GM23338 (cell line): ENCODE measurements around the gene CCL27. TPM values are rescaled to one million over a fixed set of nuclear protein-coding genes. Genes with fewer than 3 reads are reported as not detected.

Experiments
- ATAC-seq: fragments of 200-7000 bp; cut with Tn5 transposase; 3 replicates; pipeline ENCODE4 v1.9.1; 2020
- DNase-seq: peaks from one replicate; pipeline ENCODE4 v3.0.0-alpha.2; 2015; ENCODE audit warnings: low spot score
- H2AFZ ChIP-seq: fragments of 200-600 bp; sonication (generic); 2 replicates; pipeline ENCODE4 v1.8.0; 2016; ENCODE audit warnings: antibody characterized with exemption, mild to moderate bottlenecking, moderate library complexity
- H3F3A ChIP-seq: fragments of 200-600 bp; sonication (generic); replicated peaks from 2 replicates; pipeline ENCODE4 v1.8.0; 2017; ENCODE audit warnings: antibody characterized with exemption, mixed run types, low read depth
- H3K27ac ChIP-seq: fragments of 200-600 bp; sonication (generic); 2 replicates; pipeline ENCODE4 v1.6.1; 2016; ENCODE audit warnings: low read depth
- H3K27me3 ChIP-seq: fragments of 200-600 bp; sonication (generic); 2 replicates; pipeline ENCODE4 v1.8.0; 2016; ENCODE audit warnings: mild to moderate bottlenecking, mixed run types, moderate library complexity; ENCODE audit not compliant: insufficient read depth
- H3K36me3 ChIP-seq: fragments of 200-600 bp; sonication (generic); 2 replicates; pipeline ENCODE4 v1.8.0; 2016; ENCODE audit warnings: mild to moderate bottlenecking; ENCODE audit not compliant: insufficient read depth
- H3K4me1 ChIP-seq: fragments of 200-600 bp; sonication (generic); 2 replicates; pipeline ENCODE4 v1.8.0; 2016; ENCODE audit warnings: mild to moderate bottlenecking, moderate library complexity; ENCODE audit not compliant: insufficient read depth
- H3K4me2 ChIP-seq: fragments of 200-600 bp; sonication (generic); 2 replicates; pipeline ENCODE4 v1.7.1; 2017; ENCODE audit warnings: mixed run types
- H3K4me3 ChIP-seq: fragments of 200-600 bp; sonication (generic); 2 replicates; pipeline ENCODE4 v1.6.1; 2016; ENCODE audit warnings: mixed run types
- H3K79me2 ChIP-seq: fragments of 200-600 bp; sonication (generic); replicated peaks from 2 replicates; pipeline ENCODE4 v1.8.0; 2017; ENCODE audit warnings: mild to moderate bottlenecking; ENCODE audit not compliant: insufficient read depth
- H3K9me2 ChIP-seq: fragments of 200-600 bp; sonication (generic); 2 replicates; pipeline ENCODE4 v1.8.0; 2017; ENCODE audit not compliant: insufficient read depth
- H4K20me1 ChIP-seq: fragments of 200-600 bp; sonication (generic); replicated peaks from 2 replicates; pipeline ENCODE4 v1.8.0; 2017; ENCODE audit warnings: mild to moderate bottlenecking; ENCODE audit not compliant: insufficient read depth
- H3K27ac Mint-ChIP-seq: 2 replicates; pipeline ENCODE4 v1.8.0; 2020; ENCODE audit warnings: inconsistent platforms, mild to moderate bottlenecking, moderate library complexity, mixed read lengths
- H3K27me3 Mint-ChIP-seq: 3 replicates; pipeline ENCODE4 v1.8.0; 2022; ENCODE audit warnings: low read depth, mild to moderate bottlenecking, moderate library complexity, mixed read lengths, inconsistent platforms; ENCODE audit not compliant: insufficient read depth, poor library complexity
- H3K36me3 Mint-ChIP-seq: 3 replicates; pipeline ENCODE4 v1.8.0; 2021; ENCODE audit warnings: low read depth, mild to moderate bottlenecking, inconsistent platforms, moderate library complexity, mixed read lengths
- H3K4me1 Mint-ChIP-seq: 3 replicates; pipeline ENCODE4 v1.8.0; 2020; ENCODE audit warnings: mild to moderate bottlenecking, inconsistent platforms, mixed read lengths
- H3K4me3 Mint-ChIP-seq: 3 replicates; pipeline ENCODE4 v1.8.0; 2021; ENCODE audit warnings: moderate library complexity, mild to moderate bottlenecking, inconsistent platforms, mixed read lengths
- H3K9me3 Mint-ChIP-seq: 3 replicates; pipeline ENCODE4 v1.8.0; 2020; ENCODE audit warnings: moderate library complexity, mild to moderate bottlenecking, inconsistent platforms, mixed read lengths
- CREB1 ChIP-seq: fragments of 250-450 bp; sonication (Bioruptor Pico); IDR thresholded peaks from 2 replicates; pipeline ENCODE4 v1.5.0; 2020; ENCODE audit warnings: low read depth, mild to moderate bottlenecking, moderate library complexity
- CTCF ChIP-seq, 2 experiments: fragments of 200-600 bp in 1 of 2; sonication (generic) in 1 of 2; conservative IDR thresholded peaks; 2 replicates each; pipeline versions ENCODE4 v1.5.1 to v1.6.1; 2016 to 2017; ENCODE audit warnings: antibody characterized with exemption in 2 of 2, low read depth in 2 of 2, mild to moderate bottlenecking in 2 of 2, moderate library complexity in 1 of 2
- EZH2 ChIP-seq: fragments of 200-600 bp; sonication (generic); IDR thresholded peaks from one replicate; pipeline ENCODE4 v1.8.0; 2017; ENCODE audit warnings: antibody characterized with exemption, mild to moderate bottlenecking, low read depth; ENCODE audit not compliant: unreplicated experiment
- NANOG ChIP-seq: IDR thresholded peaks from 2 replicates; pipeline ENCODE4 v1.6.1; 2016; ENCODE audit warnings: antibody characterized with exemption, borderline replicate concordance
- STAT1 ChIP-seq: IDR thresholded peaks from one replicate; pipeline ENCODE4 v1.6.1; 2016; ENCODE audit warnings: antibody characterized with exemption; ENCODE audit not compliant: unreplicated experiment
- polyA plus RNA-seq: library from polyadenylated mRNA; unstranded; fragments of >200 nt; fragmentation: Nextera tagmentation; extraction: Ambion mirVana; gene quantifications from 2 replicates; pipeline ENCODE4 v1.2.1, GENCODE V29; 2016
- total RNA-seq: library from RNA; depleted of rRNA; stranded (reverse); fragments of >200 nt; shearing (Covaris generic); gene quantifications from 2 replicates; pipeline ENCODE4 v1.2.3, GENCODE V29; 2014

CCL27 gene
- total and polyA plus RNA-seq, 2 experiments from 2014 or later, result not detected

- peaks cover 13% of the 10 kb centered on the region; the same call in 1 of the 2 replicates for H3K4me1 ChIP-seq
- H3K36me3 ChIP-seq, result no peaks in the 10 kb centered on the region
- peaks cover 27% of the 10 kb centered on the region for H3K4me1 Mint-ChIP-seq
- peak overlapping the region; percentile 78 for H3K4me3 Mint-ChIP-seq
- DNase-seq (no peak), ATAC-seq (no peak)
- peak overlapping the region; percentile 81 for H3K4me2 ChIP-seq
- no peaks in the 10 kb centered on the region; the same call in 1 of the 2 replicates for H4K20me1 ChIP-seq
- peaks cover 4% of the 10 kb centered on the region; the same call in 1 of the 3 replicates for H3K9me3 Mint-ChIP-seq
- no peak for TF ChIP-seq STAT1
- TF ChIP-seq NANOG, result no peak
- no peak for TF ChIP-seq EZH2
- no peaks in the 10 kb centered on the region for H3K9me2 ChIP-seq
- no peaks in the 10 kb centered on the region for H3K79me2 ChIP-seq
- H3K36me3 Mint-ChIP-seq, result peaks cover 4% of the 10 kb centered on the region; the same call in 1 of the 3 replicates
- peak overlapping the region; percentile 81; the same call in 1 of the 2 replicates for H2AFZ ChIP-seq
- no peak overlapping the region for H3K27ac Mint-ChIP-seq
- peak overlapping the region; percentile 54 for H3K4me3 ChIP-seq
- no peak overlapping the region for H3K27ac ChIP-seq
- peaks cover 100% of the 10 kb centered on the region for H3K27me3 ChIP-seq
- H3F3A ChIP-seq, result 0 out of 2 replicates have a peak, but pooled peaks cover 3% of the 10 kb centered on the region
- peaks cover 77% of the 10 kb centered on the region for H3K27me3 Mint-ChIP-seq
Observed at GRCh38 chr9:34627716-34628655, 34.5 kb downstream of the CCL27 start.

GRCh38 chr9:34625186-34625486 lies 37.3 kb downstream of the CCL27 start:
- Histone ChIP-seq H3K36me3 (no peaks in the 10 kb centered on the region), H3F3A (0 out of 2 replicates have a peak, but pooled peaks cover 3% of the 10 kb centered on the region), H3K27me3 (peaks cover 96% of the 10 kb centered on the region), H3K9me2 (0 out of 2 replicates have a peak, but pooled peaks cover 4% of the 10 kb centered on the region), H3K79me2 (no peaks in the 10 kb centered on the region), H3K4me2 (peak overlapping the region; percentile 81), H3K27ac (no peak overlapping the region), H2AFZ (no peak overlapping the region), H3K4me3 (no peak overlapping the region), H4K20me1 (no peaks in the 10 kb centered on the region; the same call in 1 of the 2 replicates), H3K4me1 (peaks cover 13% of the 10 kb centered on the region; the same call in 1 of the 2 replicates)
- H3K27ac Mint-ChIP-seq, result no peak overlapping the region
- peaks cover 4% of the 10 kb centered on the region; the same call in 1 of the 3 replicates for H3K9me3 Mint-ChIP-seq
- H3K27me3 Mint-ChIP-seq, result peaks cover 80% of the 10 kb centered on the region
- peaks cover 4% of the 10 kb centered on the region; the same call in 1 of the 3 replicates for H3K36me3 Mint-ChIP-seq
- ATAC-seq (no peak), DNase-seq (no peak)
- peaks cover 21% of the 10 kb centered on the region for H3K4me1 Mint-ChIP-seq
- TF ChIP-seq CREB1 (no peak), CTCF (conservative IDR thresholded peaks at IDR 0.05; ENCODE audit: low read depth in 2 of 2) (no peak)
- peak overlapping the region; percentile 12; the same call in 1 of the 3 replicates for H3K4me3 Mint-ChIP-seq
